Astrocyte (in vitro differentiated cells and primary cell): Measurements from ENCODE around the gene ST6GALNAC5. TPM values are rescaled to one million over a fixed set of nuclear protein-coding genes. Genes with fewer than 3 reads are reported as not detected.

Experiments
- DNase-seq: peaks from one replicate; pipeline ENCODE4 v3.0.0-alpha.2; 2010; ENCODE audit warnings: low read depth
- FAIRE-seq: peaks from 2 replicates; lab custom pipeline; 2011; peaks lifted over from hg19 to GRCh38; lab: Jason Lieb, UNC
- H2AFZ ChIP-seq: 2 replicates; pipeline ENCODE4 v1.6.0; 2012; ENCODE audit warnings: low read depth, low read length, inconsistent platforms
- H3K27ac ChIP-seq: 2 replicates; pipeline ENCODE4 v1.5.1; 2011; ENCODE audit warnings: low read depth, low read length, inconsistent platforms
- H3K27me3 ChIP-seq: 2 replicates; pipeline ENCODE4 v1.6.0; 2011; ENCODE audit warnings: low read length, inconsistent platforms; ENCODE audit not compliant: insufficient read depth
- H3K36me3 ChIP-seq: 2 replicates; pipeline ENCODE4 v1.5.1; 2011; ENCODE audit warnings: low read length, inconsistent platforms; ENCODE audit not compliant: insufficient read depth
- H3K4me1 ChIP-seq: 2 replicates; pipeline ENCODE4 v1.5.1; 2011; ENCODE audit warnings: low read length, inconsistent platforms; ENCODE audit not compliant: insufficient read depth
- H3K4me2 ChIP-seq: 2 replicates; pipeline ENCODE4 v1.6.0; 2012; ENCODE audit warnings: low read length, inconsistent platforms
- H3K4me3 ChIP-seq: 2 replicates; pipeline ENCODE4 v1.5.1; 2011; ENCODE audit warnings: low read depth, mild to moderate bottlenecking, low read length, inconsistent platforms; ENCODE audit not compliant: insufficient read depth
- H3K79me2 ChIP-seq: 2 replicates; pipeline ENCODE4 v1.6.0; 2012; ENCODE audit warnings: mild to moderate bottlenecking, low read length, inconsistent platforms; ENCODE audit not compliant: insufficient read depth
- H3K9ac ChIP-seq: 2 replicates; pipeline ENCODE4 v1.6.0; 2012; ENCODE audit warnings: mild to moderate bottlenecking, low read length, inconsistent platforms
- H3K9me3 ChIP-seq: 2 replicates; pipeline ENCODE4 v1.5.1; 2012; ENCODE audit warnings: low read depth, mild to moderate bottlenecking, low read length, inconsistent platforms; ENCODE audit not compliant: insufficient read depth
- H4K20me1 ChIP-seq: 2 replicates; pipeline ENCODE4 v1.6.0; 2012; ENCODE audit warnings: low read length, inconsistent platforms; ENCODE audit not compliant: insufficient read depth
- H3K27ac Mint-ChIP-seq: one replicate; pipeline ENCODE4 v1.8.0; 2021; ENCODE audit warnings: mild to moderate bottlenecking, mixed read lengths; ENCODE audit not compliant: unreplicated experiment
- H3K27me3 Mint-ChIP-seq: one replicate; pipeline ENCODE4 v1.8.0; 2021; ENCODE audit warnings: low read depth, mixed read lengths; ENCODE audit not compliant: unreplicated experiment
- H3K36me3 Mint-ChIP-seq: one replicate; pipeline ENCODE4 v1.8.0; 2021; ENCODE audit warnings: low read depth, mixed read lengths; ENCODE audit not compliant: unreplicated experiment
- H3K4me1 Mint-ChIP-seq: one replicate; pipeline ENCODE4 v1.8.0; 2021; ENCODE audit warnings: low read depth, mixed read lengths; ENCODE audit not compliant: unreplicated experiment
- H3K4me3 Mint-ChIP-seq: one replicate; pipeline ENCODE4 v1.8.0; 2021; ENCODE audit warnings: mild to moderate bottlenecking, moderate library complexity, mixed read lengths; ENCODE audit not compliant: unreplicated experiment
- H3K9me3 Mint-ChIP-seq: one replicate; pipeline ENCODE4 v1.8.0; 2021; ENCODE audit warnings: mild to moderate bottlenecking, mixed read lengths; ENCODE audit not compliant: unreplicated experiment
- EZH2 ChIP-seq: IDR thresholded peaks from 2 replicates; pipeline ENCODE4 v1.6.1; 2012; ENCODE audit warnings: mild to moderate bottlenecking, low read length, inconsistent platforms; ENCODE audit not compliant: insufficient read depth
- microRNA-seq: library from miRNA; unstranded; fragments of <30 nt; microRNA quantifications from one replicate; pipeline ENCODE4 v1.2.0, GENCODE V29; 2020
- total RNA-seq: library from RNA; stranded (reverse); gene quantifications from 2 replicates; pipeline ENCODE4 v1.2.1, GENCODE V29; 2021
- TF ChIP-seq, protein P1 (sequence below): IDR thresholded peaks from 2 replicates; pipeline ENCODE4 v1.5.1; 2011; ENCODE audit warnings: low read depth, mild to moderate bottlenecking, inconsistent platforms, low read length, moderate library complexity; ENCODE audit not compliant: insufficient read depth

ST6GALNAC5 gene
- total RNA-seq, 1 donor from 2014 or later, result 1.3 TPM

DNA sequence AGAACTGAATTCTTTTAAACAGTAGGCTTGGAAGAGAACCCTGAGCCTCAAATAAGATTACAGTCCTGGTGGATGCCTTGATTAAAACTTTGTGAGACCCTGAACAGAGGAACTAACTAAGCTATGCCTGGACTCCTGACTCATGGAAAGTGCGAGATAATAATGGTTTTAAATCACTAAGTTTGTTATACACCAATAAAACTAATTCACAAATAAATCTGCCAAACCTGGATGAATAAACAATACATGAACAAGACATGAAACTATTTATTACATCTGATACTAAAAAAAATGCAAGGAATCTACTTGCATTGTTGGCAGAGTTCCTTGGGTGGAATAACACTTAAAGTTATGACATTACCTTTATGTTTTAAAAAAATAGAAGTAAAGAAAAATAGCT is 233.6 kb downstream of the ST6GALNAC5 start:
- H3K4me1 ChIP-seq, result no peaks in the 10 kb centered on the region
- no peaks in the 10 kb centered on the region for H3K36me3 ChIP-seq
- FAIRE-seq (peak; percentile 75), DNase-seq (peak; percentile 32)
- no peaks in the 10 kb centered on the region for H3K9me3 ChIP-seq
- H3K9ac ChIP-seq, result no peak overlapping the region
- Mint-ChIP-seq H3K27ac (no peak overlapping the region), H3K36me3 (no peaks in the 10 kb centered on the region), H3K9me3 (no peaks in the 10 kb centered on the region), H3K27me3 (no peaks in the 10 kb centered on the region), H3K4me1 (no peaks in the 10 kb centered on the region), H3K4me3 (no peak overlapping the region)
- H2AFZ ChIP-seq, result no peak overlapping the region
- H3K27me3 ChIP-seq, result no peaks in the 10 kb centered on the region
- H3K4me3 ChIP-seq, result no peak overlapping the region
- no peaks in the 10 kb centered on the region for H4K20me1 ChIP-seq
- H3K79me2 ChIP-seq, result no peaks in the 10 kb centered on the region
- H3K27ac ChIP-seq, result no peak overlapping the region
- no peak for TF ChIP-seq EZH2
- TF ChIP-seq, protein P1, sequence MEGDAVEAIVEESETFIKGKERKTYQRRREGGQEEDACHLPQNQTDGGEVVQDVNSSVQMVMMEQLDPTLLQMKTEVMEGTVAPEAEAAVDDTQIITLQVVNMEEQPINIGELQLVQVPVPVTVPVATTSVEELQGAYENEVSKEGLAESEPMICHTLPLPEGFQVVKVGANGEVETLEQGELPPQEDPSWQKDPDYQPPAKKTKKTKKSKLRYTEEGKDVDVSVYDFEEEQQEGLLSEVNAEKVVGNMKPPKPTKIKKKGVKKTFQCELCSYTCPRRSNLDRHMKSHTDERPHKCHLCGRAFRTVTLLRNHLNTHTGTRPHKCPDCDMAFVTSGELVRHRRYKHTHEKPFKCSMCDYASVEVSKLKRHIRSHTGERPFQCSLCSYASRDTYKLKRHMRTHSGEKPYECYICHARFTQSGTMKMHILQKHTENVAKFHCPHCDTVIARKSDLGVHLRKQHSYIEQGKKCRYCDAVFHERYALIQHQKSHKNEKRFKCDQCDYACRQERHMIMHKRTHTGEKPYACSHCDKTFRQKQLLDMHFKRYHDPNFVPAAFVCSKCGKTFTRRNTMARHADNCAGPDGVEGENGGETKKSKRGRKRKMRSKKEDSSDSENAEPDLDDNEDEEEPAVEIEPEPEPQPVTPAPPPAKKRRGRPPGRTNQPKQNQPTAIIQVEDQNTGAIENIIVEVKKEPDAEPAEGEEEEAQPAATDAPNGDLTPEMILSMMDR, result no peak
- H3K4me2 ChIP-seq, result no peak overlapping the region

DNA sequence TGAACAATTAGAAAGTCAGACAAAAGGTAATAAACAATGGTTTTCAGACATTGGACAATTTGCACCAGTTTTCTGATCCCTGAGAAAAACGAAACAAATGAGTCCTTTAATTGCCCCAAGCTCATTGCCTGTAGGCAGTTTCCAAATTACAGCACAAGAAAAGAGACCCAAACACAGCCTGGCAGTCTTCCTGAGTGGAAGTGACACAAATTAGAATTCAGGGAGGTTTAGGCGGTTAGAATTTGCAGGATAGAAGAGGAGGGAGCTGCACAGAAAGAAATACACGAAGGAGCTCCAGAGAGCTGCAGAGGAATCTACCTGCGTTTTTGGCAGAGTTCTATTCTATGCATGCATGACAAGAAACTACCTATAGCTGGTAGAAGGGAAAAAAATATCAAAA is 236.2 kb downstream of the ST6GALNAC5 start:
- Mint-ChIP-seq H3K36me3 (no peaks in the 10 kb centered on the region), H3K27me3 (no peaks in the 10 kb centered on the region), H3K4me3 (no peak overlapping the region), H3K4me1 (no peaks in the 10 kb centered on the region), H3K27ac (no peak overlapping the region), H3K9me3 (no peaks in the 10 kb centered on the region)
- H3K79me2 ChIP-seq, result no peaks in the 10 kb centered on the region
- no peak overlapping the region for H3K27ac ChIP-seq
- no peak overlapping the region for H3K4me3 ChIP-seq
- no peaks in the 10 kb centered on the region for H4K20me1 ChIP-seq
- no peak overlapping the region for H3K4me2 ChIP-seq
- DNase-seq (no peak), FAIRE-seq (no peak)
- TF ChIP-seq EZH2, result no peak
- TF ChIP-seq, protein P1, result no peak
- H3K9me3 ChIP-seq, result no peaks in the 10 kb centered on the region
- H3K9ac ChIP-seq, result no peak overlapping the region
- H3K36me3 ChIP-seq, result no peaks in the 10 kb centered on the region
- no peaks in the 10 kb centered on the region for H3K4me1 ChIP-seq
- H3K27me3 ChIP-seq, result no peaks in the 10 kb centered on the region
- H2AFZ ChIP-seq, result no peak overlapping the region

DNA sequence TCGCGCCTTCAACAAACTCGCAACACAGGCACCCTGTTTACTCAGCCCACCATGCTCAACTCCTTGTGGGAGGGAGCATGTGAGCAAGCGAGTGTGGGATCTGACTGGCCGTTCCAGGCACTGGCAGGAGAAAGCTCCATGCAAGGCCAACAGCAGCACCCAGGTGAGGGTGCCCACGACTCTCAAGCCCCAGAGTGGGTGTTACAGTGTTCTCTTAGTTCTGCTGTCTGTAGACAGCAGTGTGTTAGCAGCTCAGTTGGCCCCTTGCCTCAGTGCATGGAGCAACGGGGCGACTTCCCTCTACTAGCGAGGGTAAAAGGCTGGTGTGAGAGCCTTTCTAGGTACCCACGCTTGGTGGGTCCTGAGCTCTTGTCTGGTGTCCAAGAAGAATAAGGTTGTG is 237.4 kb downstream of the ST6GALNAC5 start:
- H3K36me3 Mint-ChIP-seq, result peaks cover 3% of the 10 kb centered on the region
- Histone ChIP-seq H3K9me3 (no peaks in the 10 kb centered on the region), H3K4me2 (no peak overlapping the region), H3K27ac (no peak overlapping the region), H3K79me2 (no peaks in the 10 kb centered on the region), H3K4me1 (no peaks in the 10 kb centered on the region), H4K20me1 (no peaks in the 10 kb centered on the region), H3K36me3 (no peaks in the 10 kb centered on the region), H3K9ac (no peak overlapping the region), H3K27me3 (no peaks in the 10 kb centered on the region), H3K4me3 (no peak overlapping the region), H2AFZ (no peak overlapping the region)
- H3K27me3 Mint-ChIP-seq, result no peaks in the 10 kb centered on the region
- H3K4me3 Mint-ChIP-seq, result no peak overlapping the region
- TF ChIP-seq, protein P1, result no peak
- TF ChIP-seq EZH2, result no peak
- no peak for DNase-seq
- H3K9me3 Mint-ChIP-seq, result no peaks in the 10 kb centered on the region
- no peak for FAIRE-seq
- H3K27ac Mint-ChIP-seq, result no peak overlapping the region
- no peaks in the 10 kb centered on the region for H3K4me1 Mint-ChIP-seq

Small RNAs within 50 kb of the gene (microRNA-seq; reads per million reads assigned to microRNA genes)
- gene MIR7156, result not detected
